HT-29 (cell line): ENCODE measurements around the gene CAB39L. TPM values are rescaled to one million over a fixed set of nuclear protein-coding genes. Genes with fewer than 3 reads are reported as not detected.

Experiments used
- DNase-seq: peaks from one replicate; pipeline ENCODE4 v3.0.0-alpha.2; 2015; ENCODE audit warnings: low spot score
- total RNA-seq: library from RNA; depleted of rRNA; stranded (reverse); fragments of >200 nt; shearing (Covaris generic); gene quantifications from 2 replicates; pipeline ENCODE4 v1.2.3, GENCODE V29; 2014

Gene CAB39L
- total RNA-seq, 1 experiment from 2014 or later, result 5.2 TPM

DNA sequence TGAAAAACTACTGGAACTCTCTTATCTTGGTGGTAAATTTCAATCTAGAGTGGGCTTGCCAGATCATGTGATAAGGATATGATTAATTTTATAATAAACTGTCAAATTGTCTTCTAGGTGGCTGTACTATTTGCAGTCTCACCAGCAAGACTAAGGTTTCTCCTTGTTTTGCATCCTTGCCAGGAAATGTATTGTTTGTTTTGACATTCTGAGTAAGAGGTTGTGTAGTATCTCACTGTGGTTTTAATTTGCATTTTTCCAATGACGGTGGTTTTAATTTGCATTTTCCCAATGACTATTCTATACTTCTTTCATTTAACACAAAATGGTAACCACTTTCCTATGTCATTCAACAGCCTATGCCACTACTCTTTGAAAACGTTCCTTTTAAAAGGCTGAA lies 2.0 kb downstream of the CAB39L start:
- no peak for DNase-seq

DNA sequence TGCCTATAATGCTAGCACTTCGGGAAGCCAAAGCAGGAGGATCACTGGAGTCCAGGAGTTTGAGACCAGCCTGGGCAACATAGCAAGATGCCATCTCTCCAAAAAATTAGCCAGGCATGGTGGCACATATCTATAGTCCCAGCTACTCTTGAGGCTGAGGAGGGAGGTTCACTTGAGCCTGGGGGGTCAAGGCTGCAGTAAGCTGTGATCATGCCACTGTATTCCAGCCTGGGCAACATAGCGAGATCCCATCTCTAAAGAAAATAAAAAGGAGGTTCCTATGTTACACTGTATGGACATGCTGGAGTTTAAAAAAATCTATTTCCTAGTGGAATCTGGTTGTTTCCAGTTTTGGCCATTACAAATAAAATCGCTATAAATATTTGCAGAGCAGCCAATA lies 2.6 kb downstream of the CAB39L start:
- DNase-seq, result no peak

DNA sequence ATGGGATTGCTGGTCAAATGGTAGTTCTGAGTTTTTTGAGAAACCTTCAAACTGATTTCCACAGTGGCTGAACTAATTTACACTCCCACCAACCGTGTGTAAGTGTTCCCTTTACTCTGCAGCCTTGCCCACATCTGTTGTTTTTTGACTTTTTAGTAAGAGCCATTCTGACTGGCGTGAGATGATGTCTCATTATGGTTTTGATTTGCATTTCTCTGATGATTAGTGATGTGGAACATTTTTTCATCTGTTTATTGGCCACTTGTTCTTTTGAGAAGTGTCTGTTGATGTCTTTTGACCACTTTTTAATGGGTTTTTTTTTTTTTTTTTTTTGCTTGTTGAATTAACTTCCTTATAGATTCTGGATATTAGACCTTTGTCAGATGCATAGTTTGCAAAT lies 4.3 kb downstream of the CAB39L start:
- DNase-seq, result no peak

DNA sequence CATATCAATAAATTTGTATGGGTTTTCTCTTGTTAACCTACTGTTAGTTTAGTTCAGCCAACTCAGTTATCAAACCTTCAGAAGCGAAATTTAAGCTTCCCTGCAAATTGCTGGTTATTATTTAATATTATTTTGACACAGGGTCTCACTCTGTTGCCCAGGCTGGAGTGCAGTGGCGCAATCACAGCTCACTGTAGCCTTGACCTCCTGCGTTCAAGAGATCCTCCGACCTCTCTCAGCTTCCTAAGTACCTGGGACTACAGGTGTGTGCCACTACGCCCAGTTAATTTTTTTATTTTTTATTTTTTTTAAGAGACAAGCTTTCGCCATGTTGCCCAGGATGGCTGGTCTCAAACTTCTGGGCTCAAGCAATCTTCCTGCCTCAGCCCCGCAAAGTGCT lies 6.2 kb downstream of the CAB39L start:
- DNase-seq, result no peak

DNA sequence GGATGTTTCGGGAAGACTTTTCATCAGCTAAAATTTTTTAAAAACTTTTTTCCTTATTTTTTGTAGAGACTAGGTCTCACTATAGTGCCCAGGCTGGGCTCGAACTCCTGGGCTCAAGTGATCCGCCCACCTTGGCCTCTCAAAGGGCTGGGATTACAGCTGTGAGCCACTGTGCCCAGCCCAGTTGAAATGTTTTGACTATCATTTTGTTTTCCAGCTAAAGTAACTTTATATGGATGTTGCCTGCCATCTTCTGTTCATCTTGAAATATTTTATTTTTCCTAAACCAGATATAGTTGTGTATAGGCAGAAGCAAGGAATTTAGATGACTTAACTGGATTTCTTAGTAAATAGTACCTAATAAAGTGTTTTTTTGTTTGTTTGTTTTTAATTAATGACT lies 7.0 kb downstream of the CAB39L start:
- peak; percentile 72 for DNase-seq

DNA sequence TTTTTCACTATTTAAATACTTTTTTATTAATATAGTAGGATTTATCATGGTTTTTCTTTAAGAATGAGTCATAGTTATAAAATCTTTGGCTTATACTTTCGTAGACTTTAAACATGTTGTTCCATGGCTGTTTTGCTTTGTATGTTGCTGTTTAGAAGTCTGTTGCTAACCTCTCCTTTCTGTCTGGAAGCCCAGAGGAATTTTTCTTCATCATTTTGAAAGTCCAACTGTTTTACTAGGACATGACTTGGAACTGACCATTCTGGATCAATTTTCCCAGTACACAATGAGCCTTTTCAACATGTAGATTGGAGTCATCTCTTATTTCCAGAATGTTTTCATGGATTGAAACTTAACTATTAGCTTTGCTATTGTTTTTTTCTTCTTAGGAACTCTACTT lies 7.9 kb downstream of the CAB39L start:
- DNase-seq, result no peak

DNA sequence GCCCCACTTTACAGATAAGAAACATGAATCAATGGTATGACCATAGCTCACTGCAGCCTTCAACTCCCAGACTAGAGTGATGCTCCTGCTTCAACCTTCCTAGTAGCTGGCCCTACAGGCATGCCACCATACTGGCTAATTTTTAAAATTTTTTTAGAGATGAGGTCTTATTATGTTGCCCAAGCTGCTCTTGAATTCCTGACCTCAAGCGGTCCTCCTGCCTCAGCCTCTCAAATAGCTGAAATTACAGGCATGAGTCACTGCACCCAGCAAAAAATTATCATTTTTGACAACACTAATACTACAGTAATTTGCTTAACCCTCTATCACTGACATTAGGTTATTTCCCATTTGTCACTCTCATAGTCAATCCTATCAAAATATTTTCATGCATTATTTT lies 14.7 kb downstream of the CAB39L start:
- DNase-seq, result no peak

DNA sequence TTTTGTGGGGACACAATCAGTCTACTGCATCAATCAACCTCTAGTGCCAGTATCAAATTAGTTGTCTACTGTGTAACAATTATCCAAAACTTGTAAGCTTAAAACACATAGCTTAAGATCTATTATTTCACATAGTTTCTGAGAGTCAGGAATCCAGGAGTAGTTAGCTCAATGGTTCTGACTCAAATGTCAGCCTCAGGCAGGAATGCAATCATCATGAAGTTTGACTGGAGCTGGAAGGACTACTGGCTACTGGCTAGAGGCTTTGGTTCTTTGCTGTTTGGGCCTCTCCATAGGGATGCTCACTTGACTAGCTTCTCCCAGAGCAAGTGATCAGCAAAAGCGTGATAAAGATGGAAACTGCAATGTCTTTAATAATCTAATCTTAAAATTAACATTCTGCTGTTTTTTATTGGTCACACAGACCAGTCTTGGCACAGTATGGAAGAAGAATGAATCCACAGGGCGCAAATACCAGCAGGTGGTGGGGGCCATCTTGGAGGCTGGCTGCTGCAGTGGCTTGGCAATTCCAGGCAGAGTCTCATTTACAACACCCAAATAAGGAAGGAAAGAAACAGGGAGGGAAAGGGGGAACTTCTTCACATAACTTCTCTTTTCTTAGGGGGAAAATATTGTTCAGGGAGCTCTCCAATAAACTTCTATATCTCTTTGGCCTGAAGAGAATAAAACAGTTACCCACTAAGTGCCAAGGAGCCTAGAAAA lies 15.7 kb downstream of the CAB39L start:
- no peak for DNase-seq

DNA sequence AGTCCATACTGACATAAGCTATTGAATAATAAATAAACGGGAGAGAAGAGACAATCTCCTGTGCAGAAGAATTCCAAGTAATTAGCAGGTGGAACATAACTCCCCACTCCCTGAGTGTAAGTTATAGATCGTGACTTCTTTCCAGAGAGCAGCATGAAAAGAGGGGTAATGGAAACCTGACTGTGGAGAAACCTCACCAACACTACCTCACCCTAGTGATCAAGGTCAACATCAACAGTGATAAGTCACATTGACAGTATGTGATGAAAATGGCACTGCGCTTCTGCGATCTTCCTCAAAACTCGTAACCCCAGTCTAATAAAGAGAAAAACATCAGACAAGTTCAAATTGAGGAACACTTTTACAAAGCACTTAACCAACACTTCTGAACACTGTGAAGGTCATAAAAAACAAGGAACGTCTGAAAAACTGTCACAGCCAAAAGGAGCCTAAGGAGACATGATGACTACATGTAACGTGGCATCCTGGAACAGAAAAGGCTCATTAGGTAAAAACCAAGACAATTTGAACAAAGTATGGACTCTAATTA lies 19.8 kb downstream of the CAB39L start:
- DNase-seq, result no peak

DNA sequence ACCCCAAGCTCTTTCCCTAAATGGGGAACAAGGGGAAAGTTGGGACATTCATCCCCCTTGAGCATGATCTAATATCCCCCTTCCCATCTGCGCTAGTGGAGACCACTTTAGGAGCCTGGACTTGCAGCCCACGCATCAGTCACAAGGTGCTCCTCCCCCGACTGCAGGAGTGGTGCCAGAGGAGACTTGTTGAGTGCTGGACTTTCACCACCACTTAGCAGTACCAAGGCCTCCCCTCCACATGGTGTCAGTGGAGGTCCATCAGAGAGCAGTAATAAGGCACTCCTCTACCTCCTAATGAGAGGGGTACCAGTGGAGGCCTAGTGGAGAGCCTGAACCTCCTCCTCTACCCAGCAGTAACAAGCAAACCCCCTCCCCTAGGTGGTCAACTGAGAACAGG lies 22.5 kb downstream of the CAB39L start:
- peak; percentile 28 for DNase-seq

DNA sequence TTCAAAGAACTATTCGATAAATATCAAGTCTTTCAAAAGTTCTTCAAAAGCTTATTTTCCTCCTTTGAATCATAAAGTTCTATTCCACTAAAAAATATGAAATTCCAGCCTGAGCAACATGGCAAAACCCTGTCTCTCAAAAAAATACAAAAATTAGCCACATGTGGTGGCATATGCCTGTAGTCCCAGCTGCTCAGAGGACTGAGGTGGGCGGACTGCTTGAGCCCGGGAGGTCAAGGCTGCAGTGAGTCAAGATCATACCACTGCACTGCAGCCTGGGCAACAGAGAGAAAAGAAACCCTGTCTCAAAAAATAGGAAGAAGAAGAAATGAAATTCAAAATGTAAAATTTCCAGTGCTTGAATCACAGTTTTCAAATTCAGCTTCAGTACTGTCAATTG lies 24.6 kb downstream of the CAB39L start:
- no peak for DNase-seq

DNA sequence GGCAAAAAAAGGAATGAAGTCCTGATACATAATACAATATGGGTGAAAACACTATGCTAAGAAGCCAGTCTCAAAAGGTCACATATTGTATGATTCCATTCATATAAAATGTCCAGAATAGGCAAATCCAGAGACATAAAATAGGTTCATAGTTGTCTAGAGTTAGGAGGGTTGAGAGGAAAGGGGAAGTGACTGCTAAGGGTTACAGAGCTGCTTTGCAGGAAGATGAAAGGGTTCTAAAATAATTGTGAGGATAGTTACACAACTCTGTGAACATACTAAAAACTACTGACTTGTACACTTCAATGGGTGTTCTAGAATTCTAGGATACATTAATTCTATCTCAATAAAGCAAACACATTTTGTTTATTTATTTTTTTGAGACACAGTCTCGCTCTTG lies 25.7 kb downstream of the CAB39L start:
- DNase-seq, result no peak

DNA sequence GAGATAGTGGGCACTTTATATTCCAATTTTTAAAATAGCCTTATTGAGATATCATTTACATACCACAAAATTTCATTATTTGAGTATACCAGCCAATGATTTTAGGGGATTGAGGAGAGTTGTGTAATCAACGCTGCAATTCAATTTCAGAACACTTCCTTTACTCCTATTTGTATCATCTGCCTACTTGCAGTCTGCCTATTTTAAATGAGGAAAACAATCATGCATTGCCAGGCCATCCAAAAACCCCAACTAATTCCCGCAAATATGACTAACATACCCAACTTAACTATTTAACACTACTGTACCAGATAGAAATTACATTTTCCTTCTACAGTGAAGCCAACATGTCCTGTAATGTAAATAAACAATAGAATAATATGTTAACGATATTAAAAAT lies 26.7 kb downstream of the CAB39L start:
- no peak for DNase-seq

DNA sequence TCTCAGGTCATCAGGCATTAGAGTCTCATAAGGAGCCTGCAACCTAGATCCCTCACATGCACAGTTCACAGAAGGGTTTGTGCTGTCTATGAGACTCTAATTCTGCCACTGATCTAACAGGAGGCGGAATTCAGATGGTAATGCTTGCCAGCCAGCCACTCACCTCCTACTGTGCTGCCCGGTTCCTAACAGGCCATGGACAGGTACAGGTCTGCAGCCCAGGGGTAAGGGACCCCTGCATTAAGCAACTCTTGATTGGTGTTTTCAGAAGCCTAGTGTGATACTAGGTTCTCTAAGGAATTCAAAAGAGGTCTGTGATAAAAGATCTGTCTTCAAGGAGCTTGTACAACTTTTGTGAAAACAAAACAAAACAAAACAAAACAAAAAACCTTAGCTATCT lies 31.1 kb downstream of the CAB39L start:
- DNase-seq, result no peak

DNA sequence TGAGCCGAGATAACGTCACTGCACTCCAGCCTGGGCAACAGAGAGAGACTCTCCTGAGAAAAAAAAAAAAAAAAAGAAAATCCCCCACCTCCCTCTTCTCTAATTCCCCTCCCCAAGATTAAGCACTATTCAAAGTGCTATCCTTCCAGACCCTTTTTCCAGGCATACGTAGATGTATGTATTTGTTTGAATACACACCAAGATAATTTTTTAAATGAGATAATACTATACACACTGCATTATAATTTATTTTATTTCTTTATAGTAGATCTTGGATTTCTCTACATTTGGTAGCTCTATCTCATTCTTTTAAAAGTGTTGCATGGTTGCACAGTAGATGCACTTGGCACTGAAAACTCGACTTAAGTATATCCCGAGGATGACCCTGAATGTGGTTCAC lies 32.5 kb downstream of the CAB39L start:
- DNase-seq, result no peak

DNA sequence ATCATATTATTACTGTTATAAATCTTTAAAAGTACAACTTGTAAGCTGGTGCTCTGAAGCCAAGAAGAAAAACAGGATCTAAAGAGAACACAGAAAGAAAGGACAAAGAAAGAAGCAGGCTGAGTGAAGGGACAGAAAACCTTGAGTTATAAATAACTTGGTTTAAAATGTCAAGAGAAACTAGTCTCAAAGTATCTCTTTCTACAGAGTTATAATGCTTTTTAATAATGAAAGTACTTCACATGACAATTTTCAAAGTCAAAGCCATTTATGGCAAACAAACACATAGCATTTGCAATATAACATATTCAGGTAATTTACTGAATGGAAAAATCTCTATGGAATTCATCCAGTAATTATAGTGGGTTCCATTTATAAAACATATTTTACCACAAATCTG lies 33.4 kb downstream of the CAB39L start:
- no peak for DNase-seq

DNA sequence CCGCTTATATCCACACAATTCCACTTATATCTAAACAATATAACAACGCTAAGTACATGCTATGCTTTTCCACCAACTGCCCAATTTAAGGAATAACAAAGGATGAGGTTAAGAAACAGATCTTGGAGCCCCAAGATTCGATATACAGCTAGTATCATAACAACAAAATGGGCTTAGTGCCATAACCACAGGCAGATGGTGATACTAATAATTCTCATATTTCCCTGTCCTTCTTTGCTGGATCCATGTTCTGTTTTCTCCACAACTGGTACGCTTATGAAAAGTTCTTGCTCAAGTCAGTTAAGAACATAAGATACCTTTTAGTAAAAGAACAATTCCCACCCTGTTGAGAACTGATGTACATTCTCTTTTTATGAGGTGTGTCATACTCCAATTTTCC lies 33.9 kb downstream of the CAB39L start:
- DNase-seq, result no peak

DNA sequence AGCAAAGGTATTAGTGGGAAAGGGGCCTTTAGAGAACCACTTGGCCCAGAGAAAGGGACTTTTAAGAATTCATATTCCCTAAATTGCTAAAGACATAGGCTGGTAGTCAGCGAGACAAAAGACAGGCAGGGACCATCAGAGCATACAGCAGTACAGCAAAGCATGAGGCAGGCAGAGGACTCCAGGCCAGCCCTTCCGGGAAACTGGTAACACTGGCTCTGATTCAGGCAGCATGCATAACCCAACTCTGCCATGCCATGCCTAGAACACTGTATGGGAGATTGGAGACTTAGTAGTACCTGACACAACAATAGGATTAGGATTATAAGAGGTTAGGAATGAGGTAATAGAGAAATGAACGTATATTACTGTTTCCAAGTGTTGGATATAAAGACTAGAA lies 34.9 kb downstream of the CAB39L start:
- no peak for DNase-seq

DNA sequence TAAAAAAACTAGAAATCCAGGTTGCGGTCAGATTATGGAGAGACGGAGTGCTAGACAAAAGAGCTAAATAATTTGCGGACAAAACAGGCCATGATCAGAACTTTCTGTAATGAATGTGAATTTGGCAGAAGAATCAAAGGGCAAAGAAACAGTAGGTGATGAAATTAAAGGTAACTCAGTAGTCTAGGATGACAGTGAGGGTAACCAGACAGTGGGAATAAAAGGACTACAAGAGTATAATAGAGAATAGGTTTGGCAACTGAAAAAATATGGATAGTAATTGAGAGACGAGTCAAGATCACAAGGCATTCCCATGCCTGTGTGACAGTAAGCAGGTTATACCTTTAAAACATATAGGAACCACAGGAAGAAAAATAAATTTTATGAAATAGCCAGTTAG lies 35.9 kb downstream of the CAB39L start:
- no peak for DNase-seq

DNA sequence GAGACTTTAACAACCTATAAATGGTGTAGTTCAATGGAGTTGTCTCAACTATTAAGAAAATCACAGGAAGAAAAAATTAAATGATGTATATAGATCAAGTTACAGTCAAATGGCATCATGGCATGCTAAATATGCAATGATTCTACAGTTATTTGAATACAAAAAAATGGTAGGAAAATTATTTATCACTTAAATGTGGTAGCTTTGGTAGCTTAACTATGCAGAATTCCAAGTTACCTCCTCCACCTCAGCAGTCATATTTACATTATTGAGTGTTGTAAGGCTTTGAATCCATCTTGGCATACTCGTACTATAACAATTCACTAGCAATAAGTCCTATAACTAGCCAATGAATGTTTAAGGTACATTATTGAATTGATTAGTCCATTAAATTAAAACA lies 36.8 kb downstream of the CAB39L start:
- no peak for DNase-seq

DNA sequence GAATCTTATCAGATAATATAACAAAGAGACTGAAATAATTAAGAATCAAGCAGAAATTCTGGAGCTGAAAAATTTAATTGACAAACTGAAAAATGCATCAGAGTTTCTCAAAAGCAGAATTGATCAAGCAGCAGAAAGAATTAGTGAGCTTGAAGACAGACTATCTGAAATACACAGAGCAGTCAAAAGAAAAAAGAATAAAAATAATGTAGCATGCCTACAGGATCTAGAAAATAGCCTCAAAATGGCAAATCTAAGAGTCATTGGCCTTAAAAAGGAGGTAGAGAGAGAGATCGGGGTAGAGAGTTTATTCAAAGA lies 39.2 kb downstream of the CAB39L start:
- no peak for DNase-seq

DNA sequence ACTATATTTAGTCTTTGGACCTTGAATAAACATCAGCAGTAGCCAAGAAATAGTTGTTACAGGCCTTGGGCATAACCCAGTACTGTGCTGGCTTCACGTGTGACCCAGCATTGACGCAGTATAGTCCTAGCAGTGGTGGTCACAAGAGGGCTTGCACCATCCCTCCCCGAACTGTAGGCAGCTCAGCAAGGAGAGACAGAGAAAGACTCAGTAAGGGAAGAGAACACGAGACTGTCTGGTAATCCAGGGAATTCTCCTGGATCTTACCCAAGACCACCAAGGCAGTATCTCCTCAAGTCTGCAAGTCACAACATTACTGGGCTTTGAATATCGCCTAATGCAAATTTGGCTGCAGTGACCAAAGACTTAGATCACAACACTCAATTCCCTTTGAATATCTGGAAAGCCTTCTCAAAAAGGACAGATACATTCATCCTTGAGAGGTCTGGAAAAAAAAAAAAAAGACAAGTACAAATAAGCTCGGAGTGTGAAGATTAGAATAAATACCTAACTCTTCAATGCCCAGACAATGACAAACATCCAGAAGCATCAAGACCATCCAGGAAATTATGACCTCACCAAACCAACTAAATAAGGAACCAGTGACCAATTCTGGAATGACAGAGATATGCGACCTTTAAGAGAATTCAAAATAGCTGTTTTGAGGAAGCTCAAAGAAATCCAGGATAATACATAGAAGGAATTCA lies 39.7 kb downstream of the CAB39L start:
- no peak for DNase-seq
